GM21526 (cell line): Measurements from ENCODE around the gene KIFAP3.
A peak's percentile ranks its signal among the peaks of the same experiment; 100 is the strongest.
"Not testable (repeated sequence)": the region's sequence is repeated elsewhere in the genome, so short reads cannot be mapped to it uniquely, and the experiment has no call there.

Source experiments
- ATAC-seq: cut with Tn5 transposase; IDR thresholded peaks from one replicate; pipeline ENCODE4 v1.9.1; 2021; ENCODE audit warnings: moderate library complexity; ENCODE audit not compliant: unreplicated experiment, low FRiP score

Gene KIFAP3

DNA sequence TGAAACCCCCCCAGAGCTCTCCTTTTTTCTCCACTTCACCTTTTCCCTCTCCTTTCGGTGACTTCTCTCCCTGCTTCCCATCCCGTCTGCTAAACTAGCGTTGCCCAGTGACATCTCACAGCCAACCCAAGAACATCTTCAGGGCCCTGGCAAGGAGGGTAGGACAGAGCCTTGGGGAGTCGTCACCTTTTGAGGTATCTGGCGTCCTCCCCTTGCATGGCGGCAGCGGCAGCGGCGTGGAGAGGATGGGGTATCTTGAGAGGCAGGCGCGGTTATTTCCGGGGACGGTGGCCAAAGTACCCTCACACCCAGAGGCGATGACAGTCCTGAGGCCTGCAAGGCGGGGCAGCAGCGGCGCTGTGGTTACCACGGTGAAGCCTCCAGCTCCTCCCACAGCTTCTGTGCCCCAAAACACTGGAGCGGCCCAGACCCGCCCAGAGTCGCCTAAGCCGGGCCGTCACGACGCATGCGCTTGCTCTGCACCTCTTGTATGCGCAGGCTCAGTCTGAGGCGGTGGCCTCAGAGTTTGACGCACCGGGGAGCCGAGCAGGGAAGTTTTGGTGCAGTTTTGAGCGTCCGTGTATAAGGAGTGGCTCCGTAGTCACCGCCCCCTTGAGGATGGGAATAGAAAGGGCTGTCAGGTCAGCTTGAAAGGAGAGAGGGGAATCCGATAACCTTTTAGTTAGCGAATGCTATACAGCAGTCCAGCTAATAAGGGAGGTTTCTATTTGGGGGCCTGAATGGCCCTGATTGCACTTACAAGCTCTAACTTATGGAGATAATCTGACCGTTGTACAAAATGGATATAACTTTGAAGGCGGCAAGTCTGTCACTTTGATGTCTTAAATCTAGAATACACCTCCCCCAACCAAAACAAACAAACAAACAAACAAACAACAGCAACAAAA lies at the start of gene KIFAP3:
Gene KIFAP3, minus strand, starts transcription at position 446 of the 908 bp plus-strand sequence. Its CDS starts 228 bp downstream, at position 218.
- ATAC-seq = peak; percentile 98

DNA sequence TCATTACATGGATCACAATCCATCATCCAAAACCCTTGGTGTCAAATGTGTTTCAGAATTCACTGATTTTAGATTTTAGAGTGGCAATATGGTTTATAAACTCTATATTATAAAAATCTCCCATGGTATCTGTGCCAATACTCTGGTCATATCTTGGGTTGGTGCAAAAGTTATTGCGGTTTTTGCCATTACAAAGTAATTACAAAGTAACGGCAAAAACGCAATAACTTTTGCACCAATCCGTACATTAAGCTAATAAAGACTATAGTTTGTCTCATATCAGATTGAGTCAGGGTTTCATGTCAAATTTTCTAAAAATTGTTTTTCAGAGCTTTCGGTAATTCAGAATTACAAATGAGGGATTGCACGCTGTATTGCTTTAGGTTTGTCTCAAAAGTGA lies 47.9 kb upstream of the KIFAP3 start:
- no peak for ATAC-seq

DNA sequence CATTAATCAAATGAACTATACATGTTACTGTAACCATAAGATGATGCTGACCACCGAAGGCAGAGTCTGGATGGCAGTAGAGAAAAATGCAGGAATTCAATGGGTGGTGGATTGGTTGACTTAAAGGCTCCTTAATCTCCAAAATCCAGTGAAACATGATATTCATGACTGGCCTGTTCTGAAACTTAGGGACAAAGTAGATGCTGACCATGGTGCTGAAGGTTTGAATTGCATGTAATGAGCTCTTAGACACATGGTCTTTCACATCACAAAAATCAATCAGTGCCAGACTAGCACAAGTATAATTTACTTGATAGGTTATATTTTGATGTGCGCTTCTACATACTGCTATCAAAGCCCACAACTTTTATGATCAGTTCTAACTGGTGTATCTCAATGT lies 40.4 kb upstream of the KIFAP3 start:
- no peak for ATAC-seq

DNA sequence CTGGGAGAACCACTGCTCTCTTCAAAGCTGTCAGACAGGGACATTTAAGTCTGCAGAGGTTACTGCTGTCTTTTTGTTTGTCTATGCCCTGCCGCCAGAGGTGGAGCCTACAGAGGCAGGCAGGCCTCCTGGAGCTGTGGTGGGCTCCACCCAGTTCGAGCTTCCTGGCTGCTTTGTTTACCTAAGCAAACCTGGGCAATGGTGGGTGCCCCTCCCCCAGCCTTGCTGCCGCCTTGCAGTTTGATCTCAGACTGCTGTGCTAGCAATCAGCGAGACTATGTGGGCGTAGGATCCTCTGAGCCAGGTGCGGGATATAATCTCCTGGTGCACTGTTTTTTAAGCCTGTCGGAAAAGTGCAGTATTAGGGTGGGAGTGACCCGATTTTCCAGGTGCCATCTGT lies 38.6 kb upstream of the KIFAP3 start:
- ATAC-seq = not testable (repeated sequence)

DNA sequence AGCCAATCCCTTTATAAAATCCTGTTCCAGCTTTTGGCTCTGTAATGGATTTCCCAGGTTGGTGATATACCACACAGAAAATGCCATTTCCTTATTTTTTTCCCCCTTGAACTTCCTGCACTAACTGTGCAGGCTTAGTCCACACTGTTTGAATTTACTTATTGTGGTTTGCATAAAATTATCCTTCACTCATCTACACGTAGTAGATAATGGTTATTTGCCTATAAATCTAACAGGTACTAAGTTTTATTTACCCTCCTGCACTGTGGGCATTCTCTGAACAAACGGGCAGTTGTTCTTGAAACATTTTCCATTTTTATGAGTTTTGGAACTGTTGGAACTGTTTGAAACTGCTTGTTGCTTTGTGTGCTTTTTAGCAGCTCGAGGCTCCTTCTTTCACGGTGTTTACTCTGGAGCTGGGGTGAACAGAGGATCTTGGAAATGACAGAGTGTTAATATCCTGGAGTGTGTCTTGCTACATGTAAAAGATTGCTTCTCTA lies 23.0 kb upstream of the KIFAP3 start:
- no peak for ATAC-seq

DNA sequence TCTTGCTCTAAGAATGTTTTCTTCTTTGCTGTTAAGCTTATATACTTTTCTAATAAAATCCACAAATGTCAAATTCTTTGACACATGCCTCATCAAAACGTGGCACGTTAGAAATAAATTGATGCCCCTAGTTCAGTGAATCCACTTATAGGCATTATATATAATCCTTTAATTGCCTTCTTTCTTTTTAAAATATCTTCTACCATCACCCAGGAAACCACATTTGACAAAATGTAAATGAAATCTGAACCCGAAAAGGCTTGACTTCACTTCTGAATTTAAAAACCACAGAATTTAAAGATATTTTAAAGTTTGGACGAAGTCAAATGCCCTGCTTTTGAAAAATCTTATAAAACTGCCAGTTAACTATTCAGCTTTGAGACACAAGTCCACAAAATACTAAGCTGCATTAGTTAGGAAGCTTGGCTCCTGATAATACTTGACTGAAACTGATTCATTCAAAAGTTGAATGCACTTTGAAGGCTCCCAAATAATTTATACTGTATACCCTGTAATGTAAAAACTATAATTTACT lies 22.4 kb upstream of the KIFAP3 start:
- ATAC-seq = no peak

DNA sequence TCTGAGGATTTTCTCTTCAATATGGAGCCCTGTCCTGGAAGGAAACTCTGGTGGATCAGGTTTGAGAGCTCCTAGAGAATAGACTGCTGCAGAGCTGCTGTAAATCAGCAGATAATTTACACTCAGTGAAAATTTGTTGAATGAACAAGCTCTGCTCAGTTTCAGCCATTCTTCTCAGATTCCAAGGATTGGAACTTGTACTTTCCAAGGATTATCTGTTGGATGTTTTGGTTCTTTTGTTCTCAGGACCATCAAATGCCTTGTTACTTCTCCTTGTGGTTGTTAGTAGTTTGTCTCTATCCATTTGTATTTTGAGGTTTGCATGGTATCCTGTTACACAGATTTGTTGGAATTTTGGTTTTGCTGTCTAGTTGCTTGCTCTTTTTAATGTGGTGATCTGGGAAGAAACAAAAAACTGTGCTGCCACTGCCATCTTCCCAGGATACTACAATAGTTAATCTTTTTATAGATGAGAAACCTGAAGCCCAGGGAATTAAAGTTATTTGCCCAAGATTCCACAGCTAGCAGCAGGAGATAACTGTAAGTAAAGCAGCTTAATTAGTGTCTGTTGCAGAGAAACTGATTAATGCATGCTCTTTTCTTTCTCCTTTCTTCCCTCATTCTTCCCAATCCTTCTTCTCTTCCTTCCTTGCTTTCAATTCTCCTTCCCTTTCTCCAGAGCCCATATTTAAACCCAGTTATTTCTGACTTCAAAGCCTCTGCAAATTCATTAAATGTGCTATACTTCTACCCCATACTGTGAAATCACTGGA lies 21.7 kb upstream of the KIFAP3 start:
- ATAC-seq = no peak

DNA sequence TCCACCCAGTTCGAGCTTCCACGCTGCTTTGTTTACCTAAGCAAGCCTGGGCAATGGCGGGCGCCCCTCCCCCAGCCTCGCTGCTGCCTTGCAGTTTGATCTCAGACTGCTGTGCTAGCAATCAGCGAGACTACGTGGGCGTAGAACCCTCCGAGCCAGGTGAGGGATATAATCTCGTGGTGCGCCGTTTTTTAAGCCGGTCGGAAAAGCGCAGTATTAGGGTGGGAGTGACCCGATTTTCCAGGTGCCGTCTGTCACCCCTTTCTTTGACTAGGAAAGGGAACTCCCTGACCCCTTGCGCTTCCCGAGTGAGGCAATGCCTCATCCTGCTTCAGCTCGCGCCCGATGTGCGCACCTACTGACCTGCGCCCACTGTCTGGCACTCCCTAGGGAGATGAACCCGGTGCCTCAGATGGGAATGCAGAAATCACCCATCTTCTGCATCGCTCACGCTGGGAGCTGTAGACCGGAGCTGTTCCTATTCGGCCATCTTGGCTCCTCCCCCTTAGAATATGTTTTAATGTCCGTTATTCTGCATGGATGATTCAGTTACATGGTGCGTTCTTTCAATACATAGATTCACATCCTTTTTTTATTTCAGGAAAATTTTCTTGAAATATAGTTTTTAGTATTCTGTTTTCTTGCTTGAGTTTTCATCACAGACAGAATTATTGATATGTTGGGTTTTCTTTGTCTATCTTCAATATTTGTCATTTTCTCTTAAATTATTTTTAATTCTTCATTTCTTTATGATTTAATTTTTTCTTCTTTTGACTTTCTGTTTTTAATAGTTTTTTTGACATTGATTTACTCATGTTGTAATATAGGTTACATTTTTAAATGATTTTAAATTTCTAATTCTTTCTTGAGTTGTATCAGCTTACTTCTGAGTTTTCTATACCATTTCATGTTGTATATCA lies 20.5 kb upstream of the KIFAP3 start:
- not testable (repeated sequence) for ATAC-seq

DNA sequence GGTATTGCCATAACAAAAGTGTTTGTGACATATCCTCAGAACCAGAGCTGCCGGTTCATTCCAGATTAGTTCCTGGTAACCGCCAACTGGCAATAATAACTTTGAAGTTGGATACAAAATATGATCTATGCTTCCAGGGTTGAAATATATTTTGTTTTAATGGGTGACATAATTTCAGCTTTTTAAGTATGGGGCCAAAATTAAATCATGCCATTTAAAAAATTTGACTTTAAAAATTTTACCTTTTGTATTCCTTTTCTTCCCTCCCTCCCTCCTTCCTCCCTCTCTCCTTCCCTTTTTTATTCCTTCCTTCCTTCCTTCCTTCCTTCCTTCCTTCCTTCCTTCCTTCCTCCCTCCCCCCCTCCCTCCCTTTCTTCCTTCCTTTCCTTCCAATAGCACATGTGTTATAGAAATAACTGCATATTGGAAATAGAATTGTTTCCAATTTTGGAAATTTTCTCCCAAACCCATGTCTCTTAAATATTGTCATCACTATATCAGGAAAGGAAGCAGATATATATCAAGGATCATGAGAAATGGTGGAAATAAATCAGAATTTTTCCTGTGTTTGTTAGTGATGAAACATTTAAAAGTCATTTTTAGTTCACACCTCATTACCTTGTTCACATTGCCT lies 12.0 kb upstream of the KIFAP3 start:
- ATAC-seq = no peak

DNA sequence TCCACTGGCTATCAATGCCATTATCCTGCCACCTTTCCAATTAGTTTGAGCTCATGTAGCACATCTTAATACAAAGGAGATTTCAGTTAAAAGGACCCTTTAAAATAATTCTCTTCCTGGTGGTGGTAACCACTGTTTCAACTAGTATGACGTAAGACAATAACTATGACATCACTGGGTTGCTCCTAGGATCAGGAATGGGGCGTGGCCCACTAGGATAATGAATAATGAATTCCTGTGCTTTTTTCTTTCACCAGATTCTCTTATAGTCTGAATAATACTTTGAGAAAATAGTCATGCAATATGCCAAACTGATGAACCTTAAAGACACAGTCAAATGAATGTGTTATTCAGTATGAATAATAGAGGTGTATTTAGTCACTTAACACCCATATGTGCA lies 10.6 kb upstream of the KIFAP3 start:
- ATAC-seq = no peak

DNA sequence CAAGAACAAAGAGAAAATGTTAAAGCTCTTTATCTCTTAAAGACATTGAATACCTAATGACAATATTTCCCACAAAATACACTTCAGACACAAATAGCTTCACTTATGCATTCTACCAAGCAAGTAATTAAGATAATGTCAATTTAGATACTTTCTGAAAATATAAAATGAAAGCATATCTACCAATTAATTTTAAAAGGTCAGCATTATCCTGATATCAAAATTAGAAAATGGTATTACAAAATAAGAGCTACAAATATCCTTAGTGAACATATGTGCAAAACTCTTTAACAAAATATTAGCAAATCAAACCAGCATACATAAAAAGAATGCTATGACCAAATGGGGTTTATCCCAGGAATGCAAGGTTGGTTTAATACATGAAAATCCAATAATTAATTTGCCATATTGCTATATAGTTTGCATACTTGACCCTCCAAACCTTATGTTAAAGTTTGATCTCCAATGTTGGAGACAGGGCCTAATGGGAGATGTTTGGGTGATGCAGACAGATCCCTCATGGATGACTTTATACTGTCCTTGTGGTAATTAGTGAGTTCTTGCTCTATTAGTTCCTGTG lies 4.2 kb upstream of the KIFAP3 start:
- no peak for ATAC-seq

DNA sequence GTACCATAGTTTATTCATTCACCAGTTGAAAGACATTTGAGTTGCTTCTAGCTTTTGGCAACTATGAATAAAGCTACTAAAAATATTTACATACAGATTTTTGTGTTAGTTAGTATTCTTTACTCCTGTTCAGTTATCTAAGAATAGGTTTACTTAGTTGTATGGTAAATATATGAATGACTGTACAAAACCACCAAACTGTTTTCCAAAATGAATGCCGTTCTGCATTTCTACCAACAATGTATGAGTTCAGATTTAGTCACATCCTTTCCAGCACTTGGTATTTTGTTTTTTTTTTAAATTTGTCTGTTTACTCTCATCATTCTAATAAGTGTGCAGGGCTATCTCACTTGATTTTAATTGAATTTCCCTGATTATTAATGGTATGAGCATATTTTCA lies 3.4 kb upstream of the KIFAP3 start:
- no peak for ATAC-seq

DNA sequence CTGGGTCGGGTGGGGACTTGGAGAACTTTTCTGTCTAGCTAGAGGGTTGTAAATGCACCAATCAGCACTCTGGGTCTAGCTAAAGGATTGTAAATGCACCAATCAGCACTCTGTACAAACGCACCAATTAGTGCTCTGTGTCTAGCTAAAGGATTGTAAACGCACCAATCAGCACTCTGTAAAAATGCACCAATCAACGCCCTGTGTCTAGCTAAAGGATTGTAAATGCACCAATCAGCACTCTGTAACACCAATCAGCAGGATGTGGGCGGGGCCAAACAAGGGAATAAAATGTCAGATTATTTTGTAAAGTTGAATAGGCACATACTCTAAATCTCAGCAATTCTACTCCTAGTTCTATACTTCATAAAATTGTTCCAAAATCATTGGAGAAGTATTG lies 2.5 kb upstream of the KIFAP3 start:
- ATAC-seq = not testable (repeated sequence)

DNA sequence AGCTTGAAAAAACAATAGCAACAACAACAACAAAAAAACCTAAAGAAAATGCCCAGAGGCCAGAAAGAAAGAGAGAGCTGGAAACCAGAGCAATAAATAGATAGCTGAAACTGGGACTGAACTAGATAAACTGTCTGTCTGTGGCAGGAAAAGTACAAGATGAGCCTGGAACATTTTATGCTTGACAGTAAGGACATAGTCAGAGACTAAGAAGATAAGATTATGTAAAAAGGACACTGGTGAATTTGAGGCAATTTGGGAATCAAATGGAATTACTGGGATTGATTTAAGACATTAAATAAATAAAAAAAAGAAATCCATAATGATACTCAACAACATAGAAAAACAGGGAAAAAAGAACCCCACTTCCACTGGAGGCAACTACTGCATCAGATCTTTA lies 1.7 kb upstream of the KIFAP3 start:
- no peak for ATAC-seq

DNA sequence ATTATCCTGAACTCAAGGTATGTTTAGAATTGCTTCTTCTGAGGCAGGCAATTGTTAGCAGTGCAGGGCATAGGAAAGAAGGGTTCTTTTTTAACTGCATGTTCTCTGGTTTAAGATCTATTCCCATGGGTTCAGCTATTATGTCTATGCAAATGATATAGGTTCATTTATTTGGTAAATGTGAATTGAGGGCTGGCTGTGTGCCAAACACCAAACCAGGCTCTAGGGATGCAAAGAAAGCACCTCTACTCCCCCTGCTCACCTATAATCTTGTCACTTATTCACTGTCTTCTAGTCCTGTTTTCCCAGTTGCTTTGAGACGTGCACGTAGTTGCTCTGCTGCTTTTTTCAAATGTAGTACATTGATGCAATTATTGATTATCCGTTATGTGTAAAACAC lies 691 bp upstream of the KIFAP3 start:
- no peak for ATAC-seq

DNA sequence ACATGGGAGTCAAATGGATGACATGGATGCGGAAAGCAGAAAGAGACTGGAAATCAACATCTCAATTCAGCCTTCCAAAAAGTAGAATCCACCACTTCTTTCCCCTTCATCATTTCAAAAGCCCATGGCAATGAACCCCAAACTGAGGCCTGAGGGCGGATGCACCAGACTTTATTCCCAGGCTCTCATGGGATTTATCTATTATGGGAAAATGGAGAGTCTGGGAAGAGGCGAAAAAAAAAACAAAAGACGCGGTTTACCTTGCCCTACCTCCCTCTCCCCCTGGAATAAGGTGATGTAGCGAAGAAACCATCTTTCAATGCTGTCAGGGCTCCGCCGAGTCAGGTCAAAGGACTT lies 624 bp downstream of the KIFAP3 start:
- ATAC-seq = no peak

DNA sequence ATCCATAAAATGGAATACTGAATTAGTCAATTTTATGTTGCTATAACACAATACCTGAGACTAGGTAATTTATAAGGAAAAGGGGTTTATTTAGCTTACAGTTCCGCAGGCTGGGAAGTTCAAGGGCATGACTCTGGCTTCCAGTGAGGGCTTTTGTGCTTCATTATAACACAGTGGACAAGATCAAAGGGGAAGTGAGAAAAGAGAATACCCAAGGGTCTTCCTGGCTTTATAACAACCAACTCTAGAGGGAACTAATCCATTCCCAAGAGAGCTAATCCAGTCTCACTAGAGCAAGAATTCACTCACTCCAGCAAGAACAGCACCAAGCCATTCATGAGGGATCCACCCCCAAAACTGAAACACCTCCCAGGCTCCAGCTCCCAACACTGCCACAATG lies 3.1 kb downstream of the KIFAP3 start:
- no peak for ATAC-seq

DNA sequence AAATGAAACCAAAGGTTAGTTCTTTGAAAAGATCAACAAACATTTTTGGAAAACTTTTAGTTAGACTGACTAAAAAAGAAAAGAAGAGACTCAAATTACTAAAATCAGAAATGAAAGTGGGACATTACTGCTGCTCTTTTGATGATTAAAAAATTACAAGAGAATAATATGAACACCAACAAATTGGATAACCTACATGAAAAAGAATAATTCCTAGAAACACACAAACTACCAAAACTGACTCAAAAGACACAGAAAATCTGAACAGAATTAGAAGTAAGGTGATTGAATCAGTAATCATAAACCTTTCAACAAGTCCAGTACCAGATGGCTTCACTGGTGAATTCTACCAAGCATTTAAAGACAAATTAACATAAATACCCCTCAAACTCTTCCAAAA lies 5.6 kb downstream of the KIFAP3 start:
- no peak for ATAC-seq

DNA sequence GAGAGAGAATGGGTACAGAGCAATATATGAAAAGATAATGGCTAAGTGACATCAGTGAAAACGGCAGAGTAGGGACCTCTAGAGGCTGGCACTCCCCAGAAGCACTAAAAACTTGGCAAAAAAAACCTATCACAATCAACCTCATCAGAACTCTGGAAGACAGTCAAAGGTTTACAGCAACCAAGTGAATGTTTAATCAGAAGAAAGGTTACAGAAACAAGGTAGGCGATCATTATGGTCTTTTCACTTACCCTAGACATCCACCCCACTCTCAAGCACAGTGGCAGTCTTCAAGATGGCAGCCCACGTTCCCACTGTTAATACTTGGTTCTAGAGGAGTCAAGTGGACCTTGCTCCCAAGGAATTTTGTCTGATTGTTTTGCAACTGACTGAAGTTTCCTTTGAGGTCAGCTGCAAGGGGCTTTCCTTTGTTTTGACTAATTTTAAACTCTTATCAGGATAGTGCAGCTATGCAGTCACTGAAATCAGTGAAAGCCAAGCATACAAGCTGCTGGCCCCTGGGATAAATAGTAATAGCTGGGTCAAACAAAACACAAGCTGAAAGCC lies 7.2 kb downstream of the KIFAP3 start:
- ATAC-seq = no peak
